ENCODE measurements around the gene RPL32. TPM values are rescaled to one million over a fixed set of nuclear protein-coding genes. Genes with fewer than 3 reads are reported as not detected.
A peak's percentile ranks its signal among the peaks of the same experiment; 100 is the strongest.

The RPL32 gene
- total and polyA plus RNA-seq, 9 of the 15 experiments (the other 6 are each of a cell fraction or from before 2014, with no cell fraction given): 2,738 to 6,200 (median 4,286) TPM

GRCh38 chr3:12841149-12841969 is at the start of gene RPL32 (continued):
- TF ChIP-seq ZBTB11 (CRISPR knock-in tag; IDR thresholded peaks at IDR 0.05) (peak in 1 of 3 experiments; percentile 81; a peak in 2 of 6 replicates), ZNF609 (CRISPR knock-in tag; IDR thresholded peaks at IDR 0.05; ENCODE audit: borderline replicate concordance) (0 out of 2 replicates have a peak, but pooled peaks have one; percentile 82), ZNF740 (CRISPR knock-in tag; IDR thresholded peaks at IDR 0.05) (no peak; the same call in 1 of the 2 replicates), ZNF740 (tag; IDR thresholded peaks at IDR 0.05) (0 out of 4 replicates have a peak, but pooled peaks of 1 of the 2 experiments have one; percentile 35), ELK3 (CRISPR knock-in tag; IDR thresholded peaks at IDR 0.05) (no peak), CXXC5 (CRISPR knock-in tag; IDR thresholded peaks at IDR 0.05) (peak; percentile 85), RFX1 (IDR thresholded peaks at IDR 0.05) (0 out of 2 replicates have a peak, but pooled peaks have one; percentile 11), SREBF1 (IDR thresholded peaks at IDR 0.05; ENCODE audit: borderline replicate concordance, low read depth, low read length) (no peak), ZNF551 (CRISPR knock-in tag; IDR thresholded peaks at IDR 0.05) (no peak), MTA3 (IDR thresholded peaks at IDR 0.05; ENCODE audit: borderline replicate concordance) (peak; percentile 98), MAFF (IDR thresholded peaks at IDR 0.05; ENCODE audit: low read length) (no peak), NR4A1 (CRISPR knock-in tag; IDR thresholded peaks at IDR 0.05) (no peak), NR4A1 (tag; IDR thresholded peaks at IDR 0.05) (peak; percentile 34; the same call in 1 of the 2 replicates), ZNF717 (CRISPR knock-in tag; IDR thresholded peaks at IDR 0.05) (no peak)
